ENCODE results near the gene TOMT.

GRCh38 chr11:72105888-72106287, at the start of gene TOMT:
- TF ChIP-seq ZNF274 (IDR thresholded peaks at IDR 0.05; ENCODE audit: low read depth, low read length) (no peak), YY1 (IDR thresholded peaks at IDR 0.05; ENCODE audit: insufficient read depth, insufficient read length) (no peak)

Measured in NT2/D1 (cell line).